ENCODE measurements around the gene SOCS3.

DNA sequence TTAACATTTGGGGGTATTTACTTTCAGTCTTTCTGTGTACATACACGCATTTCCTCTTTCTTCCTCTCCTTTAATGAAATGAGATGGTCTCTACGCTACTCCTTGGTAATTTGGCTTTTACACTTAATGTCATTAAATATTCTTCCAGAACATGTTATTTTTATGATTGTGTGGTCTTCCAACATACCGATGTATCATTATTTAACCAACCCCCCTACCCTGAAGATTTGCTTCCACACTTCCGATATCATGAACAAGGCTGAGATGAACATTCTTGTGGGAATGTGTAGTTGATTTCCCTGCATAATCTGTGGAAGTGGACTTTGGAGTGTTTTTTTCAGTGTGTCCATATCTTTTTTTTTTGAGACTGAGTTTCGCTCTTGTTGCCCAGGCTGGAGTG lies 16.3 kb upstream of the SOCS3 start:
- TF ChIP-seq, protein P1, sequence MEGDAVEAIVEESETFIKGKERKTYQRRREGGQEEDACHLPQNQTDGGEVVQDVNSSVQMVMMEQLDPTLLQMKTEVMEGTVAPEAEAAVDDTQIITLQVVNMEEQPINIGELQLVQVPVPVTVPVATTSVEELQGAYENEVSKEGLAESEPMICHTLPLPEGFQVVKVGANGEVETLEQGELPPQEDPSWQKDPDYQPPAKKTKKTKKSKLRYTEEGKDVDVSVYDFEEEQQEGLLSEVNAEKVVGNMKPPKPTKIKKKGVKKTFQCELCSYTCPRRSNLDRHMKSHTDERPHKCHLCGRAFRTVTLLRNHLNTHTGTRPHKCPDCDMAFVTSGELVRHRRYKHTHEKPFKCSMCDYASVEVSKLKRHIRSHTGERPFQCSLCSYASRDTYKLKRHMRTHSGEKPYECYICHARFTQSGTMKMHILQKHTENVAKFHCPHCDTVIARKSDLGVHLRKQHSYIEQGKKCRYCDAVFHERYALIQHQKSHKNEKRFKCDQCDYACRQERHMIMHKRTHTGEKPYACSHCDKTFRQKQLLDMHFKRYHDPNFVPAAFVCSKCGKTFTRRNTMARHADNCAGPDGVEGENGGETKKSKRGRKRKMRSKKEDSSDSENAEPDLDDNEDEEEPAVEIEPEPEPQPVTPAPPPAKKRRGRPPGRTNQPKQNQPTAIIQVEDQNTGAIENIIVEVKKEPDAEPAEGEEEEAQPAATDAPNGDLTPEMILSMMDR (IDR thresholded peaks at IDR 0.05): no peak
- no peak for TF ChIP-seq POLR2AphosphoS5 (IDR thresholded peaks at IDR 0.05)

Data from prostate gland (tissue), 2 donors.